Stomach (tissue), 9 donors: ENCODE data around the gene MAG. TPM values are rescaled to one million over a fixed set of nuclear protein-coding genes. Genes with fewer than 3 reads are reported as not detected.
"Not testable (repeated sequence)": the region's sequence is repeated elsewhere in the genome, so short reads cannot be mapped to it uniquely, and the experiment has no call there.

ENCODE experiments used
- DNase-seq, 2 donors: peaks; one replicate each; pipeline versions ENCODE4 v3.0.0 to v3.0.0-alpha.2; 2013 to 2019
- H3K27ac ChIP-seq, 5 donors: fragments of 200-600 bp in 4 of 5; sonication (generic) in 4 of 5; one replicate each; pipeline ENCODE4 v1.5.1; 2013 to 2019; ENCODE audit warnings: mild to moderate bottlenecking in 1 of 5, moderate library complexity in 1 of 5
- H3K27me3 ChIP-seq, 3 donors: fragments of 200-600 bp; sonication (generic); one replicate each; pipeline ENCODE4 v1.5.1; 2017 to 2019; ENCODE audit warnings: mixed run types in 1 of 3
- H3K36me3 ChIP-seq, 4 donors: fragments of 200-600 bp; sonication (generic); 1 replicate in 3 of 4; 2 replicates in 1 of 4; pipeline ENCODE4 v1.5.1; 2016 to 2019
- H3K4me1 ChIP-seq, 4 donors: fragments of 200-600 bp; sonication (generic); one replicate each; pipeline ENCODE4 v1.5.1; 2016 to 2019
- H3K4me3 ChIP-seq, 4 donors: fragments of 200-600 bp; sonication (generic) in 3 of 4; one replicate each; pipeline ENCODE4 v1.5.1; 2016 to 2019; ENCODE audit warnings: mild to moderate bottlenecking in 1 of 4
- H3K9me3 ChIP-seq, 4 donors: fragments of 200-600 bp; sonication (generic); one replicate each; pipeline ENCODE4 v1.5.1; 2016 to 2019
- CTCF ChIP-seq, 7 experiments: fragments of 450-650 bp in 4 of 7; fragments of 200-600 bp in 3 of 7; sonication (generic) in 3 of 7; IDR thresholded peaks; one replicate each; pipeline ENCODE4 v1.5.1; 2016 to 2019; ENCODE audit warnings: antibody characterized with exemption in 7 of 7, control low read depth in 2 of 7, mild to moderate bottlenecking in 1 of 7
- EP300 ChIP-seq: sonication (generic); formaldehyde crosslinking; IDR thresholded peaks from one replicate; pipeline ENCODE4 v1.6.1; 2017; ENCODE audit warnings: antibody characterized with exemption
- POLR2A ChIP-seq, 4 donors: fragments of 450-650 bp; IDR thresholded peaks; one replicate each; pipeline ENCODE4 v1.6.1; 2016; ENCODE audit warnings: antibody characterized with exemption in 4 of 4, control low read depth in 2 of 4, mild to moderate bottlenecking in 1 of 4, moderate library complexity in 1 of 4
- POLR2AphosphoS5 ChIP-seq, 3 donors: sonication (generic); formaldehyde crosslinking; IDR thresholded peaks; one replicate each; pipeline ENCODE4 v1.6.1; 2016; ENCODE audit warnings: antibody characterized with exemption in 3 of 3
- WGBS, 5 donors: extraction: QIAGEN DNeasy Blood & Tissue Kit in 3 of 5; methylation state at CpG; one replicate each; pipeline versions ENCODE4 v1.1.5 to v1.1.7; 2013 to 2018; 5-methylcytosine and 5-hydroxymethylcytosine counted together
- intact Hi-C: fragments of 100-400 bp; cut with DNase I; formaldehyde crosslinking; loops from one replicate; pipeline ENCODE4 v1.15.1; 2023; ENCODE audit warnings: low total_unique reads
- polyA plus RNA-seq, 3 donors: library from polyadenylated mRNA; stranded (reverse); fragments of 200-250 nt; gene quantifications; one replicate each; pipeline ENCODE4 v1.2.3, GENCODE V29; 2013
- total RNA-seq, 5 donors: library from RNA; depleted of rRNA; stranded (reverse); fragments of >200 nt; gene quantifications; one replicate each; pipeline versions ENCODE4 v1.1.0 to v1.2.3, GENCODE V29; 2014 to 2016
- donor health status: healthy with polysubstance abuse.
- donor health status: Bipolar disorder and iron deficiency.
- donor health status: healthy.

Gene MAG
- total and polyA plus RNA-seq, 8 donors: 0.05 to 5.5 (median 0.73) TPM; not detected in 5

- no peak overlapping the region for H3K4me3 ChIP-seq
- H3K9me3 ChIP-seq: no peaks in the 10 kb centered on the region
- 44 to 58% (median 51%) methylated on average over 6 of the region's 6 CpGs for WGBS, 5 donors
- TF ChIP-seq EP300 (no peak), CTCF (IDR thresholded peaks at IDR 0.05) (no peak), POLR2A (IDR thresholded peaks at IDR 0.05) (no peak), POLR2AphosphoS5 (IDR thresholded peaks at IDR 0.05) (no peak)
- intact Hi-C loops: loop anchor here (5.0 kb wide), 1 partner anchor 111 kb away; no protein-coding TSS in a partner anchor
- peaks cover 0 to 15% (median 0%) of the 10 kb centered on the region in 3 donors for H3K27me3 ChIP-seq
- H3K36me3 ChIP-seq: no peaks in the 10 kb centered on the region
- H3K27ac ChIP-seq: no peak overlapping the region
- peaks cover 0 to 35% (median 13%) of the 10 kb centered on the region in 4 donors for H3K4me1 ChIP-seq
- no peak for DNase-seq
Observed at GRCh38 chr19:35355791-35356460, 64.0 kb downstream of the MAG start.

GRCh38 chr19:35357867-35358573, 66.1 kb downstream of the MAG start, which contains the start of gene FFAR3:
Gene FFAR3, plus strand, starts transcription at chr19:35358460. Its CDS starts 431 bp downstream, at chr19:35358891.
- Histone ChIP-seq H3K27me3 (no peaks in the 10 kb centered on the region), H3K36me3 (no peaks in the 10 kb centered on the region), H3K9me3 (no peaks in the 10 kb centered on the region), H3K4me1 (peaks cover 0 to 27% (median 11%) of the 10 kb centered on the region in 4 donors), H3K4me3 (no peak within 1 kb of the TSS), H3K27ac (peak within 1 kb of the TSS in 1 of 5 donors; percentile 6)
- intact Hi-C loops: loop anchor here (5.0 kb wide), 1 partner anchor 109 kb away; no protein-coding TSS in a partner anchor
- TF ChIP-seq POLR2A (IDR thresholded peaks at IDR 0.05): no peak
- no peak for TF ChIP-seq EP300
- TF ChIP-seq CTCF (IDR thresholded peaks at IDR 0.05): peak in 1 of 7 experiments; percentile 1
- TF ChIP-seq POLR2AphosphoS5 (IDR thresholded peaks at IDR 0.05): no peak
- DNase-seq: peak; percentile 65 to 75
- 33 to 49% (median 39%) methylated on average over 18 of the region's 18 CpGs for WGBS, 5 donors

DNA sequence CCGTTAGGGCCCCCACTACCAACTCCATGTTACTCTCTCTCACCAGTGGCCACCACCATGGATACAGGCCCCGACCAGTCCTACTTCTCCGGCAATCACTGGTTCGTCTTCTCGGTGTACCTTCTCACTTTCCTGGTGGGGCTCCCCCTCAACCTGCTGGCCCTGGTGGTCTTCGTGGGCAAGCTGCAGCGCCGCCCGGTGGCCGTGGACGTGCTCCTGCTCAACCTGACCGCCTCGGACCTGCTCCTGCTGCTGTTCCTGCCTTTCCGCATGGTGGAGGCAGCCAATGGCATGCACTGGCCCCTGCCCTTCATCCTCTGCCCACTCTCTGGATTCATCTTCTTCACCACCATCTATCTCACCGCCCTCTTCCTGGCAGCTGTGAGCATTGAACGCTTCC, 66.9 kb downstream of the MAG start:
- not testable (repeated sequence) for H3K27me3 ChIP-seq, H3K4me3 ChIP-seq, H3K9me3 ChIP-seq, H3K36me3 ChIP-seq, DNase-seq, H3K27ac ChIP-seq
- 75 to 85% (median 81%) methylated on average over 6 to 11 of the region's 16 CpGs; no CpG with 5 or more reads in 1 of the 5 donors for WGBS, 5 donors
- intact Hi-C loops: loop anchor here (5.0 kb wide), 1 partner anchor 108 kb away; no protein-coding TSS in a partner anchor
- H3K4me1 ChIP-seq: peaks cover 0 to 20% (median 9%) of the 10 kb centered on the region in 4 donors

DNA sequence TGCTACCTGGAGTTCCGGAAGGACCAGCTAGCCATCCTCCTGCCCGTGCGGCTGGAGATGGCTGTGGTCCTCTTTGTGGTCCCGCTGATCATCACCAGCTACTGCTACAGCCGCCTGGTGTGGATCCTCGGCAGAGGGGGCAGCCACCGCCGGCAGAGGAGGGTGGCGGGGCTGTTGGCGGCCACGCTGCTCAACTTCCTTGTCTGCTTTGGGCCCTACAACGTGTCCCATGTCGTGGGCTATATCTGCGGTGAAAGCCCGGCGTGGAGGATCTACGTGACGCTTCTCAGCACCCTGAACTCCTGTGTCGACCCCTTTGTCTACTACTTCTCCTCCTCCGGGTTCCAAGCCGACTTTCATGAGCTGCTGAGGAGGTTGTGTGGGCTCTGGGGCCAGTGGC, 67.4 kb downstream of the MAG start:
- intact Hi-C loops: loop anchor here (5.0 kb wide), 1 partner anchor 108 kb away; no protein-coding TSS in a partner anchor

DNA sequence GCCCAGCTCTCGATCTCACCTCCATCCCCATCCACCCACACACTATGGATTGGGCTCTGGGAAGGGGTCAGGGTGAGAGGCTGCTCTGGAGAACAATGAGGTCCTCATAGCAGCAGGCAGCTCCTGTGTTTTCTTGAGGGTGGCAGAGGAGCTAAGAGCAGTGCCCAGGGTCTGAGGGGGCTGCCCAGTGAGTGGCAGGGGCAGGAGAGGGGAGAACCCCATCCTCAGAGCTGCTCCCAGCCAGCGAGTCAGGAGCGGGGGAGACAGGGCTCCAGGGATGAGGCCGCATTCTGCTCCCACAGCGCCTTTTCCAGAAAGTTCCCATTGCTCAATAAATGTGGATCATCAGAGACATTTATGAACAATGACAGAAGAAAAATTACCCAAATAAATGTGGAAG, 68.1 kb downstream of the MAG start:
- H3K27me3 ChIP-seq, intact Hi-C loops, DNase-seq, H3K36me3 ChIP-seq, H3K4me3 ChIP-seq, H3K9me3 ChIP-seq, H3K27ac ChIP-seq: not testable (repeated sequence)
- 73 to 82% methylated on average over 2 of the region's 5 CpGs; no CpG with 5 or more reads in 3 of the 5 donors for WGBS, 5 donors
- H3K4me1 ChIP-seq: peaks cover 0 to 16% (median 9%) of the 10 kb centered on the region in 4 donors

More for the DNA sequence above, 67.4 kb downstream of the MAG start:
- not testable (repeated sequence) for H3K36me3 ChIP-seq, H3K9me3 ChIP-seq, H3K27me3 ChIP-seq, DNase-seq, H3K27ac ChIP-seq, H3K4me3 ChIP-seq
- peaks cover 0 to 16% (median 9%) of the 10 kb centered on the region in 4 donors for H3K4me1 ChIP-seq
- WGBS, 5 donors: 86 to 100% (median 92%) methylated on average over 5 to 20 of the region's 21 CpGs
